ENCODE data around the gene MRFAP1.

DNA sequence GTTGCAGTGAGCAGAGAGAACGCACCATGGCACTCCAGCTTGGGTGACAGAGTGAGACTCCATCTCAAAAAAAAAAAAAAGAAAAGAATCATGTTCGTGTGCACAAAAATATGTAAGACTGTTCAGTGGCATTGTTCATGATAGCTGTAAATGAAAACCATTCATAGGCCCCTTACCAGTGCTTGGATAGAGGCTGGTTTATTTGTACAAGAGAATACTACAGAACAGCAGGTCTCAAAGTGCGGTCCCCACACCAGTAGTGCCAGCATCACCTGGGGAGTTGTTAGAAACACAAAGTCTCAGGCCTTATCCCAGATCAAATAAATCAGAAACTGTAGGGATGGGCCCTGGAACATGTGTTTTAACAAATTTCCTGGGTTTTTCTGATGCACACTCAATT lies 12.7 kb upstream of the MRFAP1 start:
- TF ChIP-seq, protein P1, sequence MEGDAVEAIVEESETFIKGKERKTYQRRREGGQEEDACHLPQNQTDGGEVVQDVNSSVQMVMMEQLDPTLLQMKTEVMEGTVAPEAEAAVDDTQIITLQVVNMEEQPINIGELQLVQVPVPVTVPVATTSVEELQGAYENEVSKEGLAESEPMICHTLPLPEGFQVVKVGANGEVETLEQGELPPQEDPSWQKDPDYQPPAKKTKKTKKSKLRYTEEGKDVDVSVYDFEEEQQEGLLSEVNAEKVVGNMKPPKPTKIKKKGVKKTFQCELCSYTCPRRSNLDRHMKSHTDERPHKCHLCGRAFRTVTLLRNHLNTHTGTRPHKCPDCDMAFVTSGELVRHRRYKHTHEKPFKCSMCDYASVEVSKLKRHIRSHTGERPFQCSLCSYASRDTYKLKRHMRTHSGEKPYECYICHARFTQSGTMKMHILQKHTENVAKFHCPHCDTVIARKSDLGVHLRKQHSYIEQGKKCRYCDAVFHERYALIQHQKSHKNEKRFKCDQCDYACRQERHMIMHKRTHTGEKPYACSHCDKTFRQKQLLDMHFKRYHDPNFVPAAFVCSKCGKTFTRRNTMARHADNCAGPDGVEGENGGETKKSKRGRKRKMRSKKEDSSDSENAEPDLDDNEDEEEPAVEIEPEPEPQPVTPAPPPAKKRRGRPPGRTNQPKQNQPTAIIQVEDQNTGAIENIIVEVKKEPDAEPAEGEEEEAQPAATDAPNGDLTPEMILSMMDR (IDR thresholded peaks at IDR 0.05; ENCODE audit: insufficient read depth, low read length): no peak
- TF ChIP-seq, protein P2, sequence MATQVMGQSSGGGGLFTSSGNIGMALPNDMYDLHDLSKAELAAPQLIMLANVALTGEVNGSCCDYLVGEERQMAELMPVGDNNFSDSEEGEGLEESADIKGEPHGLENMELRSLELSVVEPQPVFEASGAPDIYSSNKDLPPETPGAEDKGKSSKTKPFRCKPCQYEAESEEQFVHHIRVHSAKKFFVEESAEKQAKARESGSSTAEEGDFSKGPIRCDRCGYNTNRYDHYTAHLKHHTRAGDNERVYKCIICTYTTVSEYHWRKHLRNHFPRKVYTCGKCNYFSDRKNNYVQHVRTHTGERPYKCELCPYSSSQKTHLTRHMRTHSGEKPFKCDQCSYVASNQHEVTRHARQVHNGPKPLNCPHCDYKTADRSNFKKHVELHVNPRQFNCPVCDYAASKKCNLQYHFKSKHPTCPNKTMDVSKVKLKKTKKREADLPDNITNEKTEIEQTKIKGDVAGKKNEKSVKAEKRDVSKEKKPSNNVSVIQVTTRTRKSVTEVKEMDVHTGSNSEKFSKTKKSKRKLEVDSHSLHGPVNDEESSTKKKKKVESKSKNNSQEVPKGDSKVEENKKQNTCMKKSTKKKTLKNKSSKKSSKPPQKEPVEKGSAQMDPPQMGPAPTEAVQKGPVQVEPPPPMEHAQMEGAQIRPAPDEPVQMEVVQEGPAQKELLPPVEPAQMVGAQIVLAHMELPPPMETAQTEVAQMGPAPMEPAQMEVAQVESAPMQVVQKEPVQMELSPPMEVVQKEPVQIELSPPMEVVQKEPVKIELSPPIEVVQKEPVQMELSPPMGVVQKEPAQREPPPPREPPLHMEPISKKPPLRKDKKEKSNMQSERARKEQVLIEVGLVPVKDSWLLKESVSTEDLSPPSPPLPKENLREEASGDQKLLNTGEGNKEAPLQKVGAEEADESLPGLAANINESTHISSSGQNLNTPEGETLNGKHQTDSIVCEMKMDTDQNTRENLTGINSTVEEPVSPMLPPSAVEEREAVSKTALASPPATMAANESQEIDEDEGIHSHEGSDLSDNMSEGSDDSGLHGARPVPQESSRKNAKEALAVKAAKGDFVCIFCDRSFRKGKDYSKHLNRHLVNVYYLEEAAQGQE (IDR thresholded peaks at IDR 0.05; ENCODE audit: insufficient replicate concordance, low read depth): no peak

All from HL-60 (cell line).